OCI-LY3 (cell line): Measurements from ENCODE around the gene ZNF534.

Experiments
- CTCF ChIP-seq: fragments of 200-600, 300-600 bp; sonication (generic); IDR thresholded peaks from 2 replicates; pipeline ENCODE4 v1.5.1; 2014; ENCODE audit warnings: antibody characterized with exemption, low read length, low read depth
- EZH2phosphoT487 ChIP-seq: fragments of 200-600 bp; shearing (Covaris generic); IDR thresholded peaks from 2 replicates; pipeline ENCODE4 v1.6.1; 2018; ENCODE audit warnings: antibody characterized with exemption, mixed run types, low read depth

- TF ChIP-seq CTCF, result no peak
- TF ChIP-seq EZH2phosphoT487, result no peak
Measured at GRCh38 chr19:52415711-52416110, 13.2 kb upstream of the ZNF534 start.
